Measurements from ENCODE around the gene PRR14L.
A peak's percentile ranks its signal among the peaks of the same experiment; 100 is the strongest.
"Not testable (repeated sequence)": the region's sequence is repeated elsewhere in the genome, so short reads cannot be mapped to it uniquely, and the experiment has no call there.

Gene PRR14L

GRCh38 chr22:31681349-31682345 lies 68.3 kb downstream of the PRR14L start:
- DNase-seq (ENCODE audit: low read depth), result no peak

- no peak for DNase-seq (ENCODE audit: low read depth)
Observed at GRCh38 chr22:31680861-31681341, 69.0 kb downstream of the PRR14L start.

GRCh38 chr22:31678748-31679147 lies 71.2 kb downstream of the PRR14L start:
- DNase-seq (ENCODE audit: low read depth), result no peak

GRCh38 chr22:31676700-31677099 lies 73.2 kb downstream of the PRR14L start:
- peak; percentile 83 for DNase-seq (ENCODE audit: low read depth)

- DNase-seq (ENCODE audit: low read depth), result not testable (repeated sequence)
Observed at GRCh38 chr22:31674219-31674618, 75.7 kb downstream of the PRR14L start.

- DNase-seq (ENCODE audit: low read depth), result not testable (repeated sequence)
Observed at GRCh38 chr22:31668849-31669248, 81.1 kb downstream of the PRR14L start.

GRCh38 chr22:31662668-31663037 lies 87.3 kb downstream of the PRR14L start:
- no peak for DNase-seq (ENCODE audit: low read depth)

- peak; percentile 93 for DNase-seq (ENCODE audit: low read depth)
Observed at GRCh38 chr22:31661851-31662667, 87.9 kb downstream of the PRR14L start, which contains the start of gene PISD. Gene PISD, minus strand, starts transcription at chr22:31662215. Its CDS starts 7 bp downstream, at chr22:31662208.

GRCh38 chr22:31660860-31661341 lies 89.0 kb downstream of the PRR14L start:
- not testable (repeated sequence) for DNase-seq (ENCODE audit: low read depth)

GRCh38 chr22:31659246-31659645 lies 90.7 kb downstream of the PRR14L start:
- DNase-seq (ENCODE audit: low read depth), result no peak

GRCh38 chr22:31654408-31654807 lies 95.5 kb downstream of the PRR14L start:
- DNase-seq (ENCODE audit: low read depth), result no peak

- no peak for DNase-seq (ENCODE audit: low read depth)
Observed at GRCh38 chr22:31653944-31654343, 96.0 kb downstream of the PRR14L start.

GRCh38 chr22:31652911-31653684 lies 96.8 kb downstream of the PRR14L start:
- no peak for DNase-seq (ENCODE audit: low read depth)

GRCh38 chr22:31652088-31652487 lies 97.8 kb downstream of the PRR14L start:
- DNase-seq (ENCODE audit: low read depth), result no peak

- no peak for DNase-seq (ENCODE audit: low read depth)
Observed at GRCh38 chr22:31651664-31652063, 98.3 kb downstream of the PRR14L start.

GRCh38 chr22:31650391-31650790 lies 99.5 kb downstream of the PRR14L start:
- DNase-seq (ENCODE audit: low read depth), result no peak

GRCh38 chr22:31647523-31648320 lies 102.2 kb downstream of the PRR14L start:
- DNase-seq (ENCODE audit: low read depth), result no peak

GRCh38 chr22:31647066-31647465 lies 102.9 kb downstream of the PRR14L start:
- no peak for DNase-seq (ENCODE audit: low read depth)

GRCh38 chr22:31646186-31647019 lies 103.5 kb downstream of the PRR14L start:
- no peak for DNase-seq (ENCODE audit: low read depth)

All from stimulated activated CD8-positive, alpha-beta memory T cell treated with anti-CD3 and anti-CD28 coated beads, Interleukin-12 subunit alpha, Interleukin-12 subunit beta, amount 100 ng/mL, for 4 hours (primary cell).